GM19463 (cell line): ENCODE data around the gene FTHL17.

Experiments
- ATAC-seq: cut with Tn5 transposase; IDR thresholded peaks from one replicate; pipeline ENCODE4 v1.9.1; 2021; ENCODE audit warnings: mild to moderate bottlenecking, moderate library complexity; ENCODE audit not compliant: unreplicated experiment

FTHL17 gene

GRCh38 chrX:31039327-31039711 is 32.5 kb downstream of the FTHL17 start:
- peak; percentile 15 for ATAC-seq

GRCh38 chrX:31038575-31039326 is 33.1 kb downstream of the FTHL17 start:
- ATAC-seq: peak; percentile 71

- peak; percentile 77 for ATAC-seq
These were observed 34.9 kb downstream of the FTHL17 start for GRCh38 chrX:31036895-31037294.

- no peak for ATAC-seq
These were observed 44.5 kb downstream of the FTHL17 start for GRCh38 chrX:31027351-31027750.

GRCh38 chrX:31024866-31025265 is 47.0 kb downstream of the FTHL17 start:
- ATAC-seq: no peak

GRCh38 chrX:31021537-31021936 is 50.3 kb downstream of the FTHL17 start:
- no peak for ATAC-seq
